Kidney tubule cell (primary cell): Measurements from ENCODE around the gene CEACAM19.
"Not testable (repeated sequence)": the region's sequence is repeated elsewhere in the genome, so short reads cannot be mapped to it uniquely, and the experiment has no call there.

ENCODE experiments used
- DNase-seq: peaks from one replicate; pipeline ENCODE4 v3.0.0-alpha.2; 2018; ENCODE audit warnings: low spot score

The CEACAM19 gene

GRCh38 chr19:44675521-44675920, 4.2 kb downstream of the CEACAM19 start:
- no peak for DNase-seq

- peak; percentile 69 for DNase-seq
Observed at GRCh38 chr19:44677019-44677811, 5.9 kb downstream of the CEACAM19 start.

GRCh38 chr19:44680536-44680935, 9.3 kb downstream of the CEACAM19 start:
- DNase-seq: no peak

GRCh38 chr19:44681992-44682790, 10.9 kb downstream of the CEACAM19 start:
- DNase-seq: no peak

GRCh38 chr19:44682807-44683206, 11.5 kb downstream of the CEACAM19 start:
- no peak for DNase-seq

GRCh38 chr19:44683434-44684210, 12.3 kb downstream of the CEACAM19 start:
- DNase-seq: no peak

GRCh38 chr19:44684396-44684795, 13.1 kb downstream of the CEACAM19 start:
- not testable (repeated sequence) for DNase-seq

GRCh38 chr19:44684892-44685863, 13.9 kb downstream of the CEACAM19 start:
- peak; percentile 83 for DNase-seq

GRCh38 chr19:44685877-44686276, 14.6 kb downstream of the CEACAM19 start:
- DNase-seq: peak; percentile 70

GRCh38 chr19:44686896-44687295, 15.6 kb downstream of the CEACAM19 start:
- DNase-seq: no peak

GRCh38 chr19:44687888-44688287, 16.6 kb downstream of the CEACAM19 start:
- DNase-seq: no peak

GRCh38 chr19:44689290-44690130, 18.2 kb downstream of the CEACAM19 start:
- DNase-seq: peak; percentile 68

GRCh38 chr19:44690131-44690440, 18.8 kb downstream of the CEACAM19 start:
- DNase-seq: no peak

GRCh38 chr19:44692379-44692721, 21.1 kb downstream of the CEACAM19 start:
- DNase-seq: no peak

GRCh38 chr19:44694184-44694579, 22.9 kb downstream of the CEACAM19 start:
- DNase-seq: no peak

- DNase-seq: no peak
Observed at GRCh38 chr19:44696939-44697669, 25.8 kb downstream of the CEACAM19 start.

GRCh38 chr19:44697670-44698034, 26.4 kb downstream of the CEACAM19 start:
- no peak for DNase-seq

- DNase-seq: no peak
Observed at GRCh38 chr19:44698492-44699201, 27.4 kb downstream of the CEACAM19 start, which contains the start of gene CEACAM16. TSS of gene CEACAM16 (plus strand) at chr19:44699151. CDS start at chr19:44701457, 2,306 bp downstream.

GRCh38 chr19:44700547-44700946, 29.3 kb downstream of the CEACAM19 start:
- DNase-seq: no peak
